CD4-positive, alpha-beta T cell (primary cell): Measurements from ENCODE around the gene OGFOD2. TPM values are rescaled to one million over a fixed set of nuclear protein-coding genes. Genes with fewer than 3 reads are reported as not detected.

ENCODE experiments used
- ATAC-seq: fragments of 200-7000 bp; cut with Tn5 transposase; one replicate; pipeline ENCODE4 v1.10.0; 2022; ENCODE audit warnings: mild to moderate bottlenecking; ENCODE audit not compliant: poor library complexity
- CTCF ChIA-PET: fragments of 350-600 bp; sonication (Branson Sonifier 250); formaldehyde crosslinking; loops from one replicate; lab custom pipeline; 2021; ENCODE audit warnings: antibody characterized with exemption, inconsistent platforms; lab: Charles Lee
- POLR2A ChIA-PET: fragments of 350-600 bp; sonication (Branson Sonifier 250); formaldehyde crosslinking; loops from one replicate; lab custom pipeline; 2021; ENCODE audit warnings: antibody characterized with exemption, inconsistent platforms; lab: Charles Lee
- DNase-seq, 14 experiments: peaks; one replicate each; pipeline ENCODE4 v3.0.0-alpha.2; 2013 to 2020; ENCODE audit warnings: mixed read lengths in 2 of 14
- H3K27ac ChIP-seq, 2 donors: one replicate each; pipeline versions ENCODE4 v1.5.1 to v1.7.0; 2013; ENCODE audit warnings: low read length in 2 of 2, low read depth in 1 of 2, mild to moderate bottlenecking in 1 of 2
- H3K27me3 ChIP-seq, 2 experiments: 1 replicate in 1 of 2; 2 replicates in 1 of 2; pipeline versions ENCODE4 v1.6.1 to v1.7.0; 2013; ENCODE audit warnings: low read length in 2 of 2, control low read depth in 1 of 2, mild to moderate bottlenecking in 1 of 2, moderate library complexity in 1 of 2; ENCODE audit not compliant: insufficient read depth in 2 of 2, control insufficient read depth in 1 of 2
- H3K36me3 ChIP-seq: one replicate; pipeline ENCODE4 v1.6.1; 2013; ENCODE audit warnings: low read length, control low read depth; ENCODE audit not compliant: insufficient read depth
- H3K4me1 ChIP-seq: one replicate; pipeline ENCODE4 v1.6.1; 2013; ENCODE audit warnings: low read length, control low read depth; ENCODE audit not compliant: insufficient read depth
- H3K4me3 ChIP-seq: one replicate; pipeline ENCODE4 v1.5.1; 2013; ENCODE audit warnings: mild to moderate bottlenecking, low read length, moderate library complexity
- H3K9me3 ChIP-seq, 2 experiments: 1 replicate in 1 of 2; 2 replicates in 1 of 2; pipeline versions ENCODE4 v1.6.1 to v1.7.0; 2013; ENCODE audit warnings: low read length in 2 of 2, mild to moderate bottlenecking in 2 of 2, control low read depth in 1 of 2, moderate library complexity in 1 of 2; ENCODE audit not compliant: control insufficient read depth in 1 of 2, insufficient read depth in 1 of 2
- H3K27ac Mint-ChIP-seq: one replicate; pipeline ENCODE4 v1.8.0; 2020; ENCODE audit warnings: mixed read lengths
- H3K27me3 Mint-ChIP-seq: one replicate; pipeline ENCODE4 v1.8.0; 2021; ENCODE audit warnings: mixed read lengths
- H3K36me3 Mint-ChIP-seq: one replicate; pipeline ENCODE4 v1.8.0; 2021; ENCODE audit warnings: low read depth, mixed read lengths
- H3K4me1 Mint-ChIP-seq: one replicate; pipeline ENCODE4 v1.8.0; 2021; ENCODE audit warnings: low read depth, mixed read lengths
- H3K4me3 Mint-ChIP-seq: one replicate; pipeline ENCODE4 v1.8.0; 2020; ENCODE audit warnings: mild to moderate bottlenecking, mixed read lengths
- H3K9me3 Mint-ChIP-seq: one replicate; pipeline ENCODE4 v1.8.0; 2020; ENCODE audit warnings: mixed read lengths
- intact Hi-C, 2 experiments: fragments of 100-400 bp; cut with DNase I in 1 of 2; cut with micrococcal nuclease in 1 of 2; formaldehyde crosslinking; loops; one replicate each; pipeline versions ENCODE4 v1.15.1 to v1.9.0; 2023 to 2025; cut with DNase I, micrococcal nuclease
- total RNA-seq, 174 experiments: library from RNA in 2 of 174; stranded (reverse) in 2 of 174; gene quantifications; one replicate each; pipeline ENCODE4 v1.2.3 and lab custom pipeline; 2021 to 2026
- TF ChIP-seq, protein P1 (sequence below): fragments of 200-600 bp; IDR thresholded peaks from one replicate; pipeline ENCODE4 v1.8.0; 2022; ENCODE audit warnings: antibody characterized with exemption, mild to moderate bottlenecking

Gene OGFOD2
- total RNA-seq, 2 experiments from 2014 or later, result 12.0 to 14.9 TPM

DNA sequence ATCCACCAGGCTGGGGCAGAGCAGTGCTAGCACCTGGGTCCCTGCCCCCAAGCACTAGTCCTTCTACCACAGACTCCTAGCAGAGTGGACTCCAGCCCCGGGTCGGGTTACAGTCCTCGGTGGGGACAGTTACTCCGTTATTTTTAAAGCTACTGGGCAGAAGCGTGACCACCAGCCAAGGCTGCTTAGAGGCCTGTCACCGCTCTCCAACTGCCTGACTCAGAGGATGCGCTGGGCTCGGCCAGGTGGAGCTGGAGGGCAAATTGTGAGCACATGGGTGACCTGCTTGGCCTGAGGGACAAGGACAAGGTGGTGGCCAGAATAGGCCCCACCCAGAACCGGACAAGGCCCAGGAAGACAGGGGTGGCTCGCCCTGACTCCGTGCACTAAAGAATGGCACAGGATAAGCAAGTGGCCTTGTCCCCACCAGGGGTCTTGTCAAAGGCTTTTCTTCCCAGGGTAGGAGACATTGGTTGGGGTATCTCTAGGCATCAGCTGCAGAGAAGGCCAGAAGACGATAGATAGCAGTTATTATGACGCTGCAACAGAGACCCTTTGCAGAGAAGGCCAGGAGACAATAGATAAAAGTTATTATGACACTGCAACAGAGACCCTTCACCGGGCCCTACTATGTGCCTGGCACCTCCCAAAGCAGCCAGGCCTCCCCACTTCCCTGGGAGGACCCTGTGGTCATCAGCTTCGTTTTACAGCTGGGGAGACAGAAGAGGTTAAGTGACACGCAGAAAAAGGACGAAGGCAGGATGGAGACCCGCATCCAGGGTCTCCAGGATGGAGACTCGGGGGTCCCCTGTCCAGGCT lies 10.4 kb upstream of the OGFOD2 start:
- no peak for DNase-seq
- Histone ChIP-seq H3K36me3 (no peaks in the 10 kb centered on the region), H3K4me1 (peaks cover 28% of the 10 kb centered on the region), H3K4me3 (no peak overlapping the region), H3K9me3 (no peaks in the 10 kb centered on the region), H3K27me3 (no peaks in the 10 kb centered on the region), H3K27ac (no peak overlapping the region)
- peaks cover 5% of the 10 kb centered on the region for H3K4me1 Mint-ChIP-seq
- POLR2A ChIA-PET, result interaction anchor here (1.0 to 3.0 kb wide), 3 partner anchors 11 to 104 kb away, joined by 3 to 47 read pairs (median 5); partner anchors contain the start of genes OGFOD2 and VPS37B
- TF ChIP-seq, protein P1, sequence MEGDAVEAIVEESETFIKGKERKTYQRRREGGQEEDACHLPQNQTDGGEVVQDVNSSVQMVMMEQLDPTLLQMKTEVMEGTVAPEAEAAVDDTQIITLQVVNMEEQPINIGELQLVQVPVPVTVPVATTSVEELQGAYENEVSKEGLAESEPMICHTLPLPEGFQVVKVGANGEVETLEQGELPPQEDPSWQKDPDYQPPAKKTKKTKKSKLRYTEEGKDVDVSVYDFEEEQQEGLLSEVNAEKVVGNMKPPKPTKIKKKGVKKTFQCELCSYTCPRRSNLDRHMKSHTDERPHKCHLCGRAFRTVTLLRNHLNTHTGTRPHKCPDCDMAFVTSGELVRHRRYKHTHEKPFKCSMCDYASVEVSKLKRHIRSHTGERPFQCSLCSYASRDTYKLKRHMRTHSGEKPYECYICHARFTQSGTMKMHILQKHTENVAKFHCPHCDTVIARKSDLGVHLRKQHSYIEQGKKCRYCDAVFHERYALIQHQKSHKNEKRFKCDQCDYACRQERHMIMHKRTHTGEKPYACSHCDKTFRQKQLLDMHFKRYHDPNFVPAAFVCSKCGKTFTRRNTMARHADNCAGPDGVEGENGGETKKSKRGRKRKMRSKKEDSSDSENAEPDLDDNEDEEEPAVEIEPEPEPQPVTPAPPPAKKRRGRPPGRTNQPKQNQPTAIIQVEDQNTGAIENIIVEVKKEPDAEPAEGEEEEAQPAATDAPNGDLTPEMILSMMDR, result no peak
- H3K36me3 Mint-ChIP-seq, result no peaks in the 10 kb centered on the region
- H3K27ac Mint-ChIP-seq, result peak overlapping the region; percentile 18
- H3K4me3 Mint-ChIP-seq, result peak overlapping the region; percentile 82
- CTCF ChIA-PET, result interaction anchor here (1.0 kb wide), 1 partner anchor 13 kb away, joined by 3 read pairs; no protein-coding TSS in a partner anchor
- intact Hi-C loops, result loop anchor here in 1 of 2 experiments (5.0 kb wide), 1 partner anchor 398 kb away; the partner anchor contains the start of gene SBNO1
- H3K27me3 Mint-ChIP-seq, result no peaks in the 10 kb centered on the region
- no peak for ATAC-seq
- no peaks in the 10 kb centered on the region for H3K9me3 Mint-ChIP-seq

GRCh38 chr12:122965321-122965751 lies 9.7 kb upstream of the OGFOD2 start:
- POLR2A ChIA-PET, result interaction anchor here (0.7 to 3.0 kb wide), 5 partner anchors 10 to 267 kb away, joined by 3 to 47 read pairs (median 5); partner anchors contain the start of genes MPHOSPH9, MTRFR, OGFOD2 and VPS37B
- peak overlapping the region; percentile 11 for H3K4me3 Mint-ChIP-seq
- Histone ChIP-seq H3K27ac (no peak overlapping the region), H3K4me1 (peaks cover 28% of the 10 kb centered on the region), H3K9me3 (no peaks in the 10 kb centered on the region), H3K36me3 (no peaks in the 10 kb centered on the region), H3K4me3 (peak overlapping the region; percentile 78), H3K27me3 (no peaks in the 10 kb centered on the region)
- ATAC-seq (no peak), DNase-seq (peak in 1 of 14 experiments; percentile 36)
- no peaks in the 10 kb centered on the region for H3K36me3 Mint-ChIP-seq
- intact Hi-C loops, result loop anchor here in 1 of 2 experiments (5.0 kb wide), 1 partner anchor 397 kb away; the partner anchor contains the start of gene SBNO1
- H3K9me3 Mint-ChIP-seq, result no peaks in the 10 kb centered on the region
- H3K27ac Mint-ChIP-seq, result no peak overlapping the region
- TF ChIP-seq, protein P1, result no peak
- H3K4me1 Mint-ChIP-seq, result peaks cover 5% of the 10 kb centered on the region
- CTCF ChIA-PET, result interaction anchor here (1.0 kb wide), 1 partner anchor 13 kb away, joined by 3 read pairs; no protein-coding TSS in a partner anchor
- H3K27me3 Mint-ChIP-seq, result no peaks in the 10 kb centered on the region

DNA sequence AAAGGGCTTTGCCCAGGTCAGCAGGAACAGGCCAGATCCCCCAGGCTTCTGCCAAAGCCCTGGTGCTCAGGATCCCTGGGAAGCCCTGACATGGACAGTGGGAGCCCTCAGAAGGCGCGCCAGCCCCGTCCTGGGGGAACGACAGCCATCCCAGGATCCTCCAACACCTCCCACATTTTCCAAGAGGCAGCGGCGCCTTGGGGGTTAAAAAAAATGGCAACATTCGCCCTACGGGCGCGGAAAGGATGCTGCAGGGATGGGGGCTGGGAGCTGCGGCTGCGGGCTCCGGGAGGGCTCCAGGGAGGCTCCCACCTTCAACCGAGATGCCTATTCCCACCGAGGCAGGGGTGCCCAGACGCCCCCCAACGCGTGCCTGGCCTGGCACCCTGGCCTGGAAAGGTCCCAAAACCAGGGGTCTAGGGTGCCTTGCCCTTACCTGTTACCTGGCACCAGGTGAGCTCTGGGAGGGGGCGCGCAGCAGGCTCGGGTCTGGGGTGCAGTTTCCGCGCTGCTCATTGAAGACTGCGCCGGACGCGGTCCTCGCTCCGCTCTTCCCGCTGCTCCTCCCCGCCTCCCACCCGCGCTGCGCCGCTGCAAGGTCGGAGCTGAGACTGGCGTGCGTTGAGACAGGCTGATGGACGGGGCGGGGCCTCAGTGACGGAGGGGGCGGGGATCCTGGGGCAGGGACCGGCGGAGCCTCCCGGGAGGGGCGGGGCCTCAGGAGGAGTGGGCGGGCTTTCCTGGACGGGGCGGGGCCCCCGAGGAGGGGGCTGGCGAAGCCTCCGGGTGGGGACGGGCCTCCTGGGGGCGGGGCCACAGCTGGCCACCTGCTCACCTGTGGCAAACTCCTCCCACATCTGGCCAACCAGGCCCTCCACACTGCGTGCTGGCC lies 8.9 kb upstream of the OGFOD2 start, which contains the start of gene ABCB9:
Gene ABCB9, minus strand, starts transcription at position 613 of the 892 bp plus-strand sequence. CDS start 6,228 bp downstream, outside the sequence.
- intact Hi-C loops, result loop anchor here in 1 of 2 experiments (1.0 to 5.0 kb wide), 2 partner anchors 8 to 396 kb away; partner anchors contain the start of gene SBNO1
- H3K27ac Mint-ChIP-seq, result peak within 1 kb of the TSS; percentile 14
- CTCF ChIA-PET, result interaction anchor here (0.6 to 1.1 kb wide), 3 partner anchors 9 to 480 kb away, joined by 3 to 4 read pairs (median 3); partner anchors contain the start of gene OGFOD2

More for the DNA sequence above, 8.9 kb upstream of the OGFOD2 start, which contains the start of gene ABCB9:
- ATAC-seq, result peak; percentile 97
- H3K36me3 Mint-ChIP-seq, result no peaks in the 10 kb centered on the region
- Histone ChIP-seq H3K36me3 (no peaks in the 10 kb centered on the region), H3K27ac (peak within 1 kb of the TSS; percentile 31 to 44), H3K9me3 (no peaks in the 10 kb centered on the region), H3K4me1 (peaks cover 28% of the 10 kb centered on the region), H3K27me3 (no peaks in the 10 kb centered on the region), H3K4me3 (peak within 1 kb of the TSS; percentile 78)
- DNase-seq, result peak; percentile 91 to 99 (median 95)
- peaks cover 5% of the 10 kb centered on the region for H3K4me1 Mint-ChIP-seq
- no peaks in the 10 kb centered on the region for H3K27me3 Mint-ChIP-seq
- peak within 1 kb of the TSS; percentile 81 for H3K4me3 Mint-ChIP-seq
- POLR2A ChIA-PET, result interaction anchor here (0.7 to 3.0 kb wide), 13 partner anchors 9 to 763 kb away, joined by 3 to 47 read pairs (median 4); partner anchors contain the start of genes ARL6IP4, ATP6V0A2, B3GNT4 and HIP1R
- TF ChIP-seq, protein P1, result no peak
- H3K9me3 Mint-ChIP-seq, result no peaks in the 10 kb centered on the region
